Neuron (in vitro differentiated cells): ENCODE results near the gene CLK3.

Experiments
- H2AFZ ChIP-seq: one replicate; pipeline ENCODE4 v1.6.1; 2013; ENCODE audit warnings: low read depth, mild to moderate bottlenecking, inconsistent platforms, low read length, moderate library complexity
- H3K27me3 ChIP-seq: one replicate; pipeline ENCODE4 v1.6.1; 2013; ENCODE audit warnings: low read length; ENCODE audit not compliant: insufficient read depth
- H3K36me3 ChIP-seq: one replicate; pipeline ENCODE4 v1.6.1; 2013; ENCODE audit warnings: low read length; ENCODE audit not compliant: insufficient read depth
- H3K4me1 ChIP-seq: one replicate; pipeline ENCODE4 v1.6.1; 2013; ENCODE audit warnings: low read length; ENCODE audit not compliant: insufficient read depth
- H3K4me3 ChIP-seq: 2 replicates; pipeline ENCODE4 v1.5.1; 2013; ENCODE audit warnings: mild to moderate bottlenecking, low read length, moderate library complexity
- H3K9me3 ChIP-seq: one replicate; pipeline ENCODE4 v1.6.1; 2013; ENCODE audit warnings: low read length

CLK3 gene

GRCh38 chr15:74667975-74668374 is 52.3 kb downstream of the CLK3 start:
- Histone ChIP-seq H3K4me1 (no peaks in the 10 kb centered on the region), H3K27me3 (no peaks in the 10 kb centered on the region), H3K36me3 (peaks cover 37% of the 10 kb centered on the region)

DNA sequence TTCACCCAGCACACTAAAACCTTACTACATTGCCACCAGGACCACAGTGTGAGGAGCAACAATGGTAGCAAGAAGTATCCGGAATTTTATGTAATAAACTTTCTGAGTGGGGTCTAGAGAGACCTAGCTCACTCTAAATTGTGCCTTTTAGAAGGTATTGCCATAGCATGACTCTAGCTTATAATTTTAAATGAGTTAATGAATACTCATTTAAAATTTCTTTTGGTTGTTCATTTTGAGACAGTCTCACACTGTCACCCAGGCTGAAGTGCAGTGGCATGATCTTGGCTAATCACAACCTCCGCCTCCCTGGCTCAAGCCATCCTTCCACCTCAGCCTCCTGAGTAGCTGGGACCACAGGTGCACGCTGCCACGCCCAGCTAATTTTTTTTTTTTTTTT is 54.0 kb downstream of the CLK3 start:
- H3K9me3 ChIP-seq, result no peaks in the 10 kb centered on the region
- no peak overlapping the region for H3K4me3 ChIP-seq
- H3K27me3 ChIP-seq, result no peaks in the 10 kb centered on the region
- no peaks in the 10 kb centered on the region for H3K4me1 ChIP-seq
- no peak overlapping the region for H2AFZ ChIP-seq
- peaks cover 42% of the 10 kb centered on the region for H3K36me3 ChIP-seq

More at GRCh38 chr15:74667975-74668374, 52.3 kb downstream of the CLK3 start:
- no peaks in the 10 kb centered on the region for H3K9me3 ChIP-seq
- no peak overlapping the region for H2AFZ ChIP-seq
- H3K4me3 ChIP-seq, result no peak overlapping the region

- H2AFZ ChIP-seq, result no peak overlapping the region
- H3K36me3 ChIP-seq, result peaks cover 40% of the 10 kb centered on the region
- no peaks in the 10 kb centered on the region for H3K27me3 ChIP-seq
- no peaks in the 10 kb centered on the region for H3K9me3 ChIP-seq
- H3K4me3 ChIP-seq, result no peak overlapping the region
- H3K4me1 ChIP-seq, result no peaks in the 10 kb centered on the region
Measured at GRCh38 chr15:74674161-74674560, 58.5 kb downstream of the CLK3 start.

DNA sequence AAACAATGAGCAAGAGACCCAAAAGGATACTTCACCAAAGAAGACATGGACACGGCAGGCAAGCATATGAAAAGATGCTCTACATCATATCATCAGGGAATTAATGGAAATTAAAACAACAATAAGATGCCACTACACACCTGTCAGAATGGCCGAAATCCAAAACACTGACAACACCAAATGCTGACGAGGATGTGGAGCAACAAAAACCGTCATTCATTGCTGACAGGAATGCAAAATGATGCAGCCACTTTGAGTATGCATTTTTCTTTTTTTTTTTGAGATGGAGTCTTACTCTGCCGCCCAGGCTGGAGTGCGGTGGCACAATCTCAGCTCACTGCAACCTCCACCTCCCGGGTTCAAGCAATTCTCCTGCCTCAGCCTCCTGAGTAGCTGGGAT is 61.2 kb downstream of the CLK3 start:
- Histone ChIP-seq H3K9me3 (no peaks in the 10 kb centered on the region), H3K27me3 (no peaks in the 10 kb centered on the region), H2AFZ (no peak overlapping the region), H3K4me3 (no peak overlapping the region), H3K36me3 (peaks cover 17% of the 10 kb centered on the region), H3K4me1 (no peaks in the 10 kb centered on the region)
